ENCODE data around the gene CES3. TPM values are rescaled to one million over a fixed set of nuclear protein-coding genes. Genes with fewer than 3 reads are reported as not detected.

Gene CES3, protein sequence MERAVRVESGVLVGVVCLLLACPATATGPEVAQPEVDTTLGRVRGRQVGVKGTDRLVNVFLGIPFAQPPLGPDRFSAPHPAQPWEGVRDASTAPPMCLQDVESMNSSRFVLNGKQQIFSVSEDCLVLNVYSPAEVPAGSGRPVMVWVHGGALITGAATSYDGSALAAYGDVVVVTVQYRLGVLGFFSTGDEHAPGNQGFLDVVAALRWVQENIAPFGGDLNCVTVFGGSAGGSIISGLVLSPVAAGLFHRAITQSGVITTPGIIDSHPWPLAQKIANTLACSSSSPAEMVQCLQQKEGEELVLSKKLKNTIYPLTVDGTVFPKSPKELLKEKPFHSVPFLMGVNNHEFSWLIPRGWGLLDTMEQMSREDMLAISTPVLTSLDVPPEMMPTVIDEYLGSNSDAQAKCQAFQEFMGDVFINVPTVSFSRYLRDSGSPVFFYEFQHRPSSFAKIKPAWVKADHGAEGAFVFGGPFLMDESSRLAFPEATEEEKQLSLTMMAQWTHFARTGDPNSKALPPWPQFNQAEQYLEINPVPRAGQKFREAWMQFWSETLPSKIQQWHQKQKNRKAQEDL
- polyA plus RNA-seq (2011; rRNA removed) (0.06 and 0.12 TPM in 2 replicates), polyA minus RNA-seq (2011; rRNA and poly(A)+ RNA removed) (0.05 TPM in 1 of 2 replicates, not detected in the other)

DNA sequence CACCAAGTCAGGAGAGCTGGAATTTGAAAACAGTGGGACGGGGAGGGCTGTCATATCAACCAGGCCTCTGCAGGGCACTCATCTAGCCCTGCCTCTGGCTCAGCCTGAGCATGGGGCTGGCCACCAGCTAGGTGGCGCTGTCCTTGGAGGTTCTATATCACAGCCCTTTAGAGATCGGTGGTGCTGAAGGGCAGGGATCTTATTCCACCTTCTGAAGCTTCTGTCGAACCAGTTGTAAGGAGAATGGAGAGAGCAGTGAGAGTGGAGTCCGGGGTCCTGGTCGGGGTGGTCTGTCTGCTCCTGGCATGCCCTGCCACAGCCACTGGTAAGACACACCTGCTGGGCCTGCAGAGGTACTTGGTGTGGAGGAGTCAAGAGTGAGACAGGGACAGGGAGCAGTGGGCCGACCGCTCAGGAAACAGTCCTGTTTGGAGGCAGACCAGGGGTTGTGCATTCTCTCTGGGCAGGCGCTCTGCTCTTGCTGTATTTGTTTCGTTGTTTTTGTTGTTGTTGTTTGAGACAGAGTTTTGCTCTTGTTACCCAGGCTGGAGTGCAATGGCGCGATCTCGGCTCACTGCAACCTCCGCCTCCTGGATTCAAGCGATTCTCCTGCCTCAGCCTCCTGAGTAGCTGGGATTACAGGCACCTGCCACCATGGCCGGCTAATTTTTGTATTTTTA lies at the start of gene CES3:
Gene CES3, plus strand, starts transcription at position 202 of the 680 bp plus-strand sequence. Its CDS starts 42 bp downstream, at position 244.
- POLR2A ChIA-PET, result no interaction called here

DNA sequence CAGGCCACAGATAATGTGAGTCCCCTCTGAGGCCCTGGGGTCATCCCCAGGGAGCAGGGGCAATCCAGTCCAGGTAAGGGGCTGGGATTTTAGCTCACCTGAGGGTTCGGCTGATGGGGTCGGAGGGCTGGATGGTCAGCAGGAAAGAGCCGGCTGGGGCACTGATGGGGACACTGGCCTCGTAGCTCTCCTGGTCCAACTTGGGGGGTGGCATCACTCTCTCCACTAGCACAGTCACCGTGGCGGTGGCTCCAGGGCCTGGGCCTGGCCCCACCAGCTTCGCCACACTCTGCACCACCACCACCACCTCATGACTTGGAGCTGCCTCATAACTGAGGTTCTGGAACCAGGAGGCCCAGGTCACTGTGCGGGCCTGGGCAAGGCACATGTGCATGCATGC lies 49.3 kb upstream of the CES3 start:
- ChIA-PET POLR2A (no interaction called here), CTCF (interaction anchor here (1.2 to 1.9 kb wide), 2 partner anchors 15 to 17 kb away, joined by 3 to 4 read pairs; no protein-coding TSS in a partner anchor)
- Histone ChIP-seq H3K27me3 (ENCODE audit: control insufficient read depth, insufficient read depth, low read length) (peaks cover 14% of the 10 kb centered on the region), H3K27ac (ENCODE audit: low read depth, low read length) (no peak overlapping the region), H3K9me3 (ENCODE audit: control insufficient read depth, insufficient read depth, low read length) (no peaks in the 10 kb centered on the region; the same call in 1 of the 2 replicates), H3K4me3 (ENCODE audit: low read depth, low read length) (no peak overlapping the region)
- TF ChIP-seq, protein P1, sequence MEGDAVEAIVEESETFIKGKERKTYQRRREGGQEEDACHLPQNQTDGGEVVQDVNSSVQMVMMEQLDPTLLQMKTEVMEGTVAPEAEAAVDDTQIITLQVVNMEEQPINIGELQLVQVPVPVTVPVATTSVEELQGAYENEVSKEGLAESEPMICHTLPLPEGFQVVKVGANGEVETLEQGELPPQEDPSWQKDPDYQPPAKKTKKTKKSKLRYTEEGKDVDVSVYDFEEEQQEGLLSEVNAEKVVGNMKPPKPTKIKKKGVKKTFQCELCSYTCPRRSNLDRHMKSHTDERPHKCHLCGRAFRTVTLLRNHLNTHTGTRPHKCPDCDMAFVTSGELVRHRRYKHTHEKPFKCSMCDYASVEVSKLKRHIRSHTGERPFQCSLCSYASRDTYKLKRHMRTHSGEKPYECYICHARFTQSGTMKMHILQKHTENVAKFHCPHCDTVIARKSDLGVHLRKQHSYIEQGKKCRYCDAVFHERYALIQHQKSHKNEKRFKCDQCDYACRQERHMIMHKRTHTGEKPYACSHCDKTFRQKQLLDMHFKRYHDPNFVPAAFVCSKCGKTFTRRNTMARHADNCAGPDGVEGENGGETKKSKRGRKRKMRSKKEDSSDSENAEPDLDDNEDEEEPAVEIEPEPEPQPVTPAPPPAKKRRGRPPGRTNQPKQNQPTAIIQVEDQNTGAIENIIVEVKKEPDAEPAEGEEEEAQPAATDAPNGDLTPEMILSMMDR (IDR thresholded peaks at IDR 0.05; ENCODE audit: low read depth, low read length), result no peak
- no peak for DNase-seq (ENCODE audit: low read depth, low spot score)

More for the DNA sequence above, at the start of gene CES3:
- no peak within 1 kb of the TSS for H3K4me3 ChIP-seq (ENCODE audit: low read depth, low read length)
- H3K9me3 ChIP-seq (ENCODE audit: control insufficient read depth, insufficient read depth, low read length), result no peaks in the 10 kb centered on the region
- CTCF ChIA-PET, result interaction anchor here (0.5 to 2.4 kb wide), 22 partner anchors 8 to 236 kb away, joined by 3 to 17 read pairs (median 4); no protein-coding TSS in a partner anchor
- TF ChIP-seq, protein P1 (IDR thresholded peaks at IDR 0.05; ENCODE audit: low read depth, low read length), result peak; percentile 80
- DNase-seq (ENCODE audit: low read depth, low spot score), result peak; percentile 20
- peaks cover 29% of the 10 kb centered on the region for H3K27me3 ChIP-seq (ENCODE audit: control insufficient read depth, insufficient read depth, low read length)
- H3K27ac ChIP-seq (ENCODE audit: low read depth, low read length), result no peak within 1 kb of the TSS

DNA sequence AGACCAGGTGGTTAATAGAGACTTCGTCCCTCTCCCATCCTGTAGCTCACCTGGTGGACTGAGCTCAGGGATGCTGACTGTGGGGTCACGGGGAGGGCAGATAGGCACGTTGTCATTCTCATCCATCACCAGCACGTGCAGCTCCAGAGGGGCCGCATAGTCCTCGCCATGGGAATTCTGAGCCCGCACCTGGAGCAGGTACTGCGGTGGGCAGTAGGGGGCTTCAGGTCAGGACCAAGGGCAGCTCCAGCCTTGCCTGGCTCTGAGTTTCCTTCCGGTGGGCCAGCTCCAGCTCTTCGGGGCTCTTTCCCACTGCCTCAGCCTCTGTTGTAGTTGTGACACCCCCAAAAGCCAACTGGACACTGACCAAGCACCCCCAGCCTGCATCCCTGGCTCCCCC lies 48.0 kb upstream of the CES3 start:
- DNase-seq (ENCODE audit: low read depth, low spot score), result no peak
- ChIA-PET POLR2A (no interaction called here), CTCF (interaction anchor here (0.8 to 1.9 kb wide), 2 partner anchors 16 to 45 kb away, joined by 3 to 4 read pairs; no protein-coding TSS in a partner anchor)
- Histone ChIP-seq H3K27ac (ENCODE audit: low read depth, low read length) (no peak overlapping the region), H3K27me3 (ENCODE audit: control insufficient read depth, insufficient read depth, low read length) (peaks cover 19% of the 10 kb centered on the region), H3K9me3 (ENCODE audit: control insufficient read depth, insufficient read depth, low read length) (no peaks in the 10 kb centered on the region; the same call in 1 of the 2 replicates), H3K4me3 (ENCODE audit: low read depth, low read length) (no peak overlapping the region)
- TF ChIP-seq, protein P1 (IDR thresholded peaks at IDR 0.05; ENCODE audit: low read depth, low read length), result no peak

DNA sequence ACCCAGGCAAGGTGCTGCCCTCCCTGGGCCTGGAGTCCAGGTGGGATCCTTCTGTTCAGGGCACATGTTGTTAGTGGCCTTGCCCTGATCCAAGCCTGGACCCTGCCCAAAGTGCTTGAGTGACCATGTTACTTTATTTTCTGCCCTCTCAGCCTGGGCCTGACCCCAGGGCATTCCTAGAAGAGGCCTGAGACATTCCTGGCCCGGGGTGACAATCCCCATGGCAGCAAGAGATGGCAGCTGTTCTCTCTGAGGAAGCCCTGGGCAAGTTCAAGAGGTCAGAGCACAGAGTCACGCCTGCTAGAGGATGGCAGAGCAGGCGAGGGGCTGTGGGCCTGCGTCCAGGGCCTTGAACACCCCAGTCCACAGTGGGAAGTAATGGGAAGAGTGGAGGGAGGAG lies 47.4 kb upstream of the CES3 start:
- no peaks in the 10 kb centered on the region; the same call in 1 of the 2 replicates for H3K9me3 ChIP-seq (ENCODE audit: control insufficient read depth, insufficient read depth, low read length)
- H3K27ac ChIP-seq (ENCODE audit: low read depth, low read length), result no peak overlapping the region
- DNase-seq (ENCODE audit: low read depth, low spot score), result no peak
- ChIA-PET CTCF (no interaction called here), POLR2A (no interaction called here)
- peaks cover 19% of the 10 kb centered on the region for H3K27me3 ChIP-seq (ENCODE audit: control insufficient read depth, insufficient read depth, low read length)
- TF ChIP-seq, protein P1 (IDR thresholded peaks at IDR 0.05; ENCODE audit: low read depth, low read length), result no peak
- H3K4me3 ChIP-seq (ENCODE audit: low read depth, low read length), result no peak overlapping the region
